Prostate gland (tissue), 2 donors: Measurements from ENCODE around the gene FBXO48.

Experiments used
- CTCF ChIP-seq, 4 experiments: fragments of 200-600 bp in 2 of 4; fragments of 450-650 bp in 2 of 4; sonication (generic) in 2 of 4; IDR thresholded peaks; 1 replicate in 3 of 4; 2 replicates in 1 of 4; pipeline ENCODE4 v1.5.1; 2016 to 2019; ENCODE audit warnings: antibody characterized with exemption in 4 of 4, mild to moderate bottlenecking in 2 of 4, moderate library complexity in 2 of 4
- POLR2A ChIP-seq: fragments of 450-650 bp; IDR thresholded peaks from one replicate; pipeline ENCODE4 v1.6.1; 2016; ENCODE audit warnings: antibody characterized with exemption, mild to moderate bottlenecking
- POLR2AphosphoS5 ChIP-seq: sonication (generic); formaldehyde crosslinking; IDR thresholded peaks from one replicate; pipeline ENCODE4 v1.6.1; 2017; ENCODE audit warnings: antibody characterized with exemption

GRCh38 chr2:68438455-68439303 lies 28.4 kb downstream of the FBXO48 start:
- TF ChIP-seq POLR2A (no peak), CTCF (IDR thresholded peaks at IDR 0.05) (no peak), POLR2AphosphoS5 (no peak)
